SKM-1 treated with dmso at 0.1 percent for 144 hours (cell line): ENCODE results near the gene ZNF337.
"Not testable (repeated sequence)": the region's sequence is repeated elsewhere in the genome, so short reads cannot be mapped to it uniquely, and the experiment has no call there.

ENCODE experiments used
- DNase-seq: peaks from one replicate; lab custom pipeline; 2025; ENCODE audit not compliant: unreplicated experiment; lab: John Stamatoyannopoulos, UW

The ZNF337 gene

DNA sequence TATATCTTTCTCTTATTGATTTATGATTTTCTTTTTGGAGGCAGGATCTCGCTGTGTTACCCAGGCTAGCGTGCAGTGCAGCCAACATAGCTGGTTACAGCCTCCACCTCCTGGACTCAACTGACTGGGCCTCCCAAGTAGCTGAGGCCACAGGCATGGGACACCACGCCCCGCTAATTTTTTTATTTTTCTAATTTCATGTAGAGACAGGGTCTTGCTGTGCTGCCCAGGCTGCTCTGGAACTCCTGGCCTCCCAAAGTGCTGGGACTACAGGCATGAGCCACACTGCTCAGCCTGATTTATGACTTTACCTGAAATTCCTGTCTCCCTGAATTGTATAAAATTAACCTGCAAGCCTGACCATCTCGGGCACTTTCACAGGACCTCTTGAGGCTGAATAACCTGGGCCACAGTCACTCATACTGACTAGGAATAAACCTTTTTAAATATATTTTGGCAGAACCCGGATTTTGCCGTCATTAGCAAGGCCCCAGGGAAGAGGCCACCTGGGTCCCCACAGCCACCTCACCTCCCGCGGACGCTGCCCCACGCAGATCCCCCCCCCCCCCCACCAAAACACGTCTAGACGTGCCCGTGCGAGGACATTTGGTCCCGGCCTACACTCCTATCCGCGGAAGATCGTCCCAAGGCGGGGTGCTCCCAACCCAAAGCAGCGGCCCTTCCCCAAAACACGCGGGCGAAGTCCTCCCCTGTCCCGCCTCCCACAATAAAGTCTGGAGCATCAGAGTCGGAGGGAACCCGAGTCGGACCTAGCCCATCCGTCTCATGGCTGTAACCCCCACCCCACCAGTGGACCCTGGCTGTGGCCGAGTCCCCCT lies 902 bp downstream of the ZNF337 start:
- DNase-seq, result no peak

DNA sequence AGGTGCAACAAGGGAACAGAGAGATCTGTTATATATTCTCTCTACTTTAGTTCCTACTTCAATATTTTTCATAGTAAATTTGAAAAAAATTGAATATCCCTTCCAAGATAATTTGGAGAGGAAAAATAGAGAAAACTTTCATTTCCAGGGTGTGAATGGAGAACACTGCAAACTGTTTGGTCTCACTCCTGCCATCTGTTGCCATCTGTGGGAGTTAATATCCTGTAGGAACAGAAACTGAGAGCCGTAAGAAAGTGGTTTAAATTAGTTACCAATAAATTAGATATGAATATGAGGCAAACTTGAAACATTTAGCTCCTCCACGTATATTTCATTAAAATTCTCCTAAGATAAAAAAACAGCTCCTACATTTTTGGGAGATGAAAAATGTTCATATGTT lies 4.2 kb downstream of the ZNF337 start:
- no peak for DNase-seq

- no peak for DNase-seq
Measured at GRCh38 chr20:25690427-25690826, 6.2 kb downstream of the ZNF337 start.

DNA sequence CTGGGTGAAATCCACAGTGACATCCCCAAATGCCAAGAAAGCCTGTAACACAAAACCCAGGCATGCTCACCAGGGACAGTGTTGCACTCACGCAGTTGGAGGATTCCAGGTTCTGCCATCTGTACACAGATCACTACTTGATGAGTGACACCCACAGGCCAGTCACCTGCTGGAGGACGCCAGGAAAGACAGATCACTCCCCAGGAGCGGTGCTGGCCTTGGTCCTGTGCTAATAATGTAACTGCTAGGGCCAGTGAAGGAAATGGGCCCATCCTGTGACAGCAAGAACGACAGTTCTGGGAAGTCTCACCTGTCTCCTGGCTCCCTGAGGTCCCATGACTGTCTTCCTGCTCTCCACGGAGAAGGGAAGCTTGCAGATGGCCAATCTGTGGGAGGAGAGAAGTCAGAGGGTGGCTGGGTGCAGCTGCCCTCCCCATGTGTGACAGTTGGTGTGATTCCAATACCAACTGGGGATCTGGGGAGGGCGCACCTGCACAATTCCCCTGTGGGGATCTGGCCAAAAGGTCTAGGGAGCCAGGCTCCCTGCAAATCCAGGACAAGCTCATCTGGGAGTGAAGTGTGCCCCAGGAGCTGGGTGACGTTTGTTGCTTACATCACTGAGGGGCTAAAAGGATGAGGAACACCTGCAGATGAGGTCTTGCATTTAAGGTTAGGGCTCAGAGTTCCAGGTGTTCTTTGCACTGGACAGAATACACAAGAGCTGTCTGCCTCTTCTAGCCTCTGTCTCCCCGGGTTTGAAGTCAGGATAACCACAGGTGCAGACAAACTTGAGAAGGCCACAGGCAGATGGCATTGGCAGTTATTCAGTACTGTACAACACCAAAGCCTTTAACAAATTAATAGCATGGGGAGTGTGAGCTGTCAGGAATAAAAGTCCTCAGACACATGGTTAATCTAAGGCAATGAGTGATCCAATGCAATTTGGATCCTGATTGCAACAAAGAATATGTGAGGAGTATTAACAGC lies 10.3 kb downstream of the ZNF337 start:
- no peak for DNase-seq

- no peak for DNase-seq
Measured at GRCh38 chr20:25685276-25686080, 11.2 kb downstream of the ZNF337 start.

DNA sequence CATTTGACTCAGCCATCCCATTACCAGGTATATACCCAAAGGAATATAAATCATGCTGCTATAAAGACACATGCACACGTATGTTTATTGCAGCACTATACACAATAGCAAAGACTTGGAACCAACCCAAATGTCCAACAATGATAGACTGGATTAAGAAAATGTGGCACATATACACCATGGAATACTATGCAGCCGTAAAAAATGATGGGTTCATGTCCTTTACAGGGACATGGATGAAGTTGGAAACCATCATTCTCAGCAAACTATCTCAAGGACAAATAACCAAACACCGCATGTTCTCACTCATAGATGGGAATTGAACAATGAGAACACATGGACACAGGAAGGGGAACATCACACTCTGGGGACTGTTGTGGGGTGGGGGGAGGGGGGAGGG lies 12.8 kb downstream of the ZNF337 start:
- DNase-seq, result not testable (repeated sequence)

DNA sequence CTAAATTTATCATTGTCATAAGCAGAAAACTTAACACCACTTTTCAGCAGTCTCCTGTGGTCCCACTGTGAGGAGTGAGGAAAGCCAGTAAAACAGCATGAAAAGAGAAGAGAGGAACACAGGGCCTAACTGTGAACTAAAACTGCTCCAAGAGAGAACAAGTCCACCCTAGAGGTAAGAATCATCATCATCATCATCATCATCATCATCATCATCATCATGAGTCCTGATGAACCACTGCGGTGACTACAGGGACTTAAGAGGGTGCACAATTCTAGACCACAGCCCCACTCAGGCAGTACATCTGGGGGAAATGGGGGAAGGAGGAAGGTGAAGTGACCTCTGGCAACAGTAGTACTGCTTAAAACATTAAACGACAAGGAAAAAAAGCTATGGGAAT lies 13.6 kb downstream of the ZNF337 start:
- DNase-seq, result no peak

DNA sequence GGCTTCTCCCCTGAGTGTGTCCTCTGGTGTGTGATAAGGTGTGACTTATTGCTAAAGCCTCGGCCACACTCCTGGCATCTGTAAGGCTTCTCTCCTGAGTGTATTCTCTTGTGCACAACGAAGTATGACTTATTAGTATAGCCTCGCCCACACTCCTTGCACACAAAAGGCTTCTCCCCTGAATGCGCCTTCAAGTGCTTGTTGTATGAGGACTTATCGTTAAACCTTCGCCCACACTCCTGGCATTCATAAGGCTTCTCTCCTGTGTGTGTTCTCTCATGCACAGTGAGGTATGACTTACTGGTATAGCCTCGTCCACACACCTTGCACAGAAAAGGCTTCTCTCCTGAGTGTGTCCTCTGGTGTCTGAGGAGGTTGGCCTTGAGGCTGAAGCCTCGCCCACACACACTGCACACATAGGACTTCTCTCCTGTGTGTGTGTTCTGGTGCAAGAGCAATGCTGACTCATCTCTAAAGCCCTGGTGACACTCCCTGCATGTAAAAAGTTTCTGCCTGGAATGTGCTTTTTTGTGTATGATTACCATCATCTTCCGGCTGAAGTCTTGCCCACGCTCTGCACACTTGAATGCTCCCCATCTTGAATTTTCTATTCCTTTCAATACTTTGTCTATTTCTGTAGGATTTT lies 20.4 kb downstream of the ZNF337 start:
- DNase-seq, result no peak

DNA sequence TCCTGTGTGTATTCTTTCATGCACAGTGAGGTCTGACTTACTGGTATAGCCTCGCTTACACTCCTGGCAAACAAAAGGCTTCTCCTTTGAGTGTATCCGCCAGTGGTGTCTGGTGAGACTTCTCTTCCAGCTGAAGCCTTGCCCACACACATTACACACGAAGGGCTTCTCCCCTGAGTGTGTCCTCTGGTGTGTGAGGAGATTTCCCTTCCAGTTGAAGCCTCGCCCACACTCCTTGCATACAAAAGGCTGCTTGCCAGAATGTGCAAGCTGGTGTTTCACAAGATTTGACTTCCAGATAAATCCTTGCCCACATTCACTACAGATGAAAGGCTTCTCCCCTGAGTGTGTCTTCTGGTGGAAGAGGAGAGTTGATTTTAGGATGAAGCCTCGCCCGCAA lies 21.5 kb downstream of the ZNF337 start:
- no peak for DNase-seq

DNA sequence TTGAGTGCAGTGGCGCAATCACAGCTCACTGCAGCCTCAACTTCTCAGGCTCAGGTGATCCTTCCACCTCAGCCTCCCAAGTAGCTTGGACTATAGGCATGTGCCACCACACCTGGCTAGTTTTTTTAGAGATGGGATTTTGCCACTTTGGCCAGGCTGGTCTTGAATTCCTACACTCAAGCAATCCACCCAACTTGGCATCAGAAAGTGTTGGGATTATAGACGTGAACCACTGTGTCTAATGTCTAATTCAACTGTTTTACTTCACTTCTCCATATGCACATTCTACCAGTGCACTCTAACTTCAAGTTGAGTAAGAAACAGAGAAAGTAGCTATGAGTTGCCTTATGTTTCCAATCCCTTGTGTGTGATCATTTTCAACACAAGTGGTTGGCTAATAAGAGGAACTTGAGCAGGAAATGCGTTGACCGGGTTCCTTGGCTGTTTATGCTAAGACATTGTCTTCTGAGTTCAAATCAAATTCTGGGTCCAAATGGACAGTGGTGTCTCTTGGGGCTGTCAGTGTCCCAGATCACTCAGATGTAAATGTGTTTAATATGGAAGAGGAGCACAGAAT lies 23.9 kb downstream of the ZNF337 start:
- DNase-seq, result no peak

DNA sequence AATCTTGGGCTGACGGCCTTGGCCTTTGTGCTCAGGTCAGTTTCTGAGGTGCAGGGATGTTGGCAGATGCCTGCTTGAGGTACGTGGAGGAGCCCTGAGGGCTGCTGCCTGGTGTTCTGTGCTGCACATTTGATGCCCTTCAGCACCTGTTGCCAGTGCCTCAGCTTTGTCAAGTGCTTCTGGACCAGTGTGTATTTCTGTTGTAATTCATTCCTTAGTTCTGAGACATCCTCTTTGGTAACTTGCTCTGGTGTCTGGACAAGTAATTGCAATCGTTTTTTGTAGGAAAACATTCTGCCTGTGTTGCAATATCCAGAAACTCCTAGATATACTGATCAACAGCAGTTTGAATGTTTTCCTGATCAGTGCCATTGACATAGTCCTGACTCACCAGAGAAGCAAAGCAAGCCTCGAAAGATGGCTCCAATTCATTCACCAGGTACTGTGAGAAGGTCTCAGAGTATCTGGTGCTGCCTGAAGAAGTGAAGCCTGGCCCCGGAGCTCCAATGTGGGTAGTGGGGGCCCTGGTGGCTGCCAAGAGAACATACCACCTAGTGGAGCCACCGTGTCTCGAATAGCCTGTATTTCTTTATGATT lies 26.7 kb downstream of the ZNF337 start:
- no peak for DNase-seq

DNA sequence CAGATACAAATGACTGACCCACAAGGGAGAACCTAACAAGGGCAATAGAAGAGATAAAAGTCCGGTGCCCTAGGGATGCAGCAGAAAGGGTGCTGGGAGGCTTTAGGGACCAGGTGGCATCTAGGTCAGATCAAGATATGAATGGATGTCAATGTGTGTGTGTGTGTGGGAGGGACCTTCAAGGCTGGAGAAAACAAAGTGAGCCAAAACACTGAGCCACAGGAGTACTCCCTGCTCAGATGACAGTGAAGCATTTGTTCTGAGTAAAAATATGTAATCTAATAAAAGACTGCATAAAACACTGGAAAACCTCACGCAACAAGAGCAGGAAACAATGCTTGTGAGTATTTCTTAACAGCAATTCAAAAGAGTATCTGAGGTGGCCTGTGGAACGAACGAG lies 28.2 kb downstream of the ZNF337 start:
- no peak for DNase-seq

GRCh38 chr20:25659999-25660398 lies 36.7 kb downstream of the ZNF337 start:
- no peak for DNase-seq

- no peak for DNase-seq
Measured at GRCh38 chr20:25654487-25654886, 42.2 kb downstream of the ZNF337 start.

DNA sequence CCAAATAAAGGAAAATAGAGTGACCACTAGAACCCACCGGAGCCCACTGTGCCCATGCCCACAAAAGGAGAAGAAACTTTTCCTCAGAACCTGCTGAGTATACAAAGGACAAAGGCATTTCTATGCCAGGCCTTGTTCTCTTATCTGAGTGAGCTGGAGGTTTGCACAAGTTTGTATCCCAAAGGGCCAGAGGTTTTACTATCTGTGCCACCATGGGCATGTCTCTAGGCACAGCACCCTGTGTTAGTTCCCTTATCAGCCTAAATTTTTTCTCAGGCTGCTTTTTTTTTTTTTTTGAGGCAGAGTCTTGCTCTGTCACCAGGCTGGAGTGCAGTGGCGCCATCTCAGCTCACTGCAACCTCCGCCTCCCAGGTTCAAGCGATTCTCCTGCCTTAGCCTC lies 43.8 kb downstream of the ZNF337 start:
- DNase-seq, result not testable (repeated sequence)

GRCh38 chr20:25644814-25645213 lies 51.8 kb downstream of the ZNF337 start:
- no peak for DNase-seq

GRCh38 chr20:25643716-25644115 lies 52.9 kb downstream of the ZNF337 start:
- no peak for DNase-seq

DNA sequence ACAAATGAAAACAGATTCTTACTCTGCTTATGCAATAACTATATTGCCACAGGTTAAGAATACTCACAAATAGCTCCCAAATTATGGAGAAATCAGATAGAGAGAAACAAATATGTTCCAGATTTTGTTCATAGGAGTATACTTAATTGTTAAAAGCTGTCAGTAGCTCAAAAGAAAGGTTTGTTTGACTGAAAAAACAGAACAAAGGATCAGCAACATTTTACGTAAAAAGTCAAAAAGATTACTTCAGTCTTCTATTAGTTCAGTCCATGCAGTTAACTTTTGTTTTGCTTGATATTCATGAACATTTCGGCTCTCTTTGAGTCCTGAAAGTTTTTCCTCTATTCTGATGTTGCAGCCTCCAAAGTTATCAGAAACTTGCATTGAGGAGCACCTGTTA lies 59.4 kb downstream of the ZNF337 start:
- DNase-seq, result no peak

DNA sequence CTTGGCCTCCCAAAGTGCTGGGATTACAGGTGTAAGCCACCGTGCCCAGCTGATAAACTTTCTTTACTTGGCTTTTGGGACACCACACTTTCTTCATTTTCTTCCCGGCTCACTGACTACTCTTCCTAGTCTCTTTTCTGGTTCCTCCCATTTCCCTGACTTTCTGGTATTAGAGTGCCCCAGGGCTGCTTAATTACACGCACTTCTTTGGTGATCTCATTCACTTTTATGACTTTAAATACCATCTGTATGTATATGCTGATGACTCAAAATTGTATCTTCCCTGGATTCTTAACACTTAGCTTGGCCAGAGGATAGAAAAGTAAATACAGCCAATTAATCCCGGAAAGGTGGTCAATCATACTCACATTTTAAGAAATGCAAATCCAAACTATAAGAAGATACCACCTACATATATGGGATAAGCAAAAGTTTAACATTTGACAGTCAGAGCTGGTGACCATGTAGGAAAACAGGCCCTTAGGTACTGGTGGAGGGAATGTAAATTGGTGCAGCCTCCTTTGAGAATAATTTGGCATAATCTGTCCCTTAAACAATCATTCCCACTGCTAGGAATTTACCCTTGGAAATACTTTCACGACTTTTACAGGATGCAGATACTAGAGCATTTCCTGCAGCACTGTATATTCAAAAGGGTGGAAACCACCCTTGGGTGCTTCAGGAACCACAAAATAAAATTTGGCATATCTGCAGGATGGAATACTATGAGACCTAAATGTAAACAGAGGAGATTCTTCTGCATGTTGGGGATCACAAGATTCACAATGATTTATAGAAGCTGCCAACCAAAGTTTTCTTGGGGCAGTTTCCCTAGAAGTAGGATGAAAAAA lies 63.5 kb downstream of the ZNF337 start:
- DNase-seq, result no peak
